Measurements from ENCODE around the gene GRM7.

GRCh38 chr3:7062714-7063113 is 201.8 kb downstream of the GRM7 start:
- no peak for TF ChIP-seq SP1 (IDR thresholded peaks at IDR 0.05)
- TF ChIP-seq, protein P1, sequence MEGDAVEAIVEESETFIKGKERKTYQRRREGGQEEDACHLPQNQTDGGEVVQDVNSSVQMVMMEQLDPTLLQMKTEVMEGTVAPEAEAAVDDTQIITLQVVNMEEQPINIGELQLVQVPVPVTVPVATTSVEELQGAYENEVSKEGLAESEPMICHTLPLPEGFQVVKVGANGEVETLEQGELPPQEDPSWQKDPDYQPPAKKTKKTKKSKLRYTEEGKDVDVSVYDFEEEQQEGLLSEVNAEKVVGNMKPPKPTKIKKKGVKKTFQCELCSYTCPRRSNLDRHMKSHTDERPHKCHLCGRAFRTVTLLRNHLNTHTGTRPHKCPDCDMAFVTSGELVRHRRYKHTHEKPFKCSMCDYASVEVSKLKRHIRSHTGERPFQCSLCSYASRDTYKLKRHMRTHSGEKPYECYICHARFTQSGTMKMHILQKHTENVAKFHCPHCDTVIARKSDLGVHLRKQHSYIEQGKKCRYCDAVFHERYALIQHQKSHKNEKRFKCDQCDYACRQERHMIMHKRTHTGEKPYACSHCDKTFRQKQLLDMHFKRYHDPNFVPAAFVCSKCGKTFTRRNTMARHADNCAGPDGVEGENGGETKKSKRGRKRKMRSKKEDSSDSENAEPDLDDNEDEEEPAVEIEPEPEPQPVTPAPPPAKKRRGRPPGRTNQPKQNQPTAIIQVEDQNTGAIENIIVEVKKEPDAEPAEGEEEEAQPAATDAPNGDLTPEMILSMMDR (IDR thresholded peaks at IDR 0.05; ENCODE audit: low read depth, low read length, missing input control): no peak

All from liver (tissue), 3 donors.